Activated T-helper 2 cell treated with anti-CD3 and anti-CD28 coated beads, Interferon-gamma antibody, Interleukin-2, Interleukin-4, amounts not matched to agents 10 μg/mL and 5 μg/mL and 100 μg/mL, durations not matched to agents 14 hours and 24 hours and 36 hours (primary cell): ENCODE data around the gene GANAB. TPM values are rescaled to one million over a fixed set of nuclear protein-coding genes. Genes with fewer than 3 reads are reported as not detected.
"Not testable (repeated sequence)": the region's sequence is repeated elsewhere in the genome, so short reads cannot be mapped to it uniquely, and the experiment has no call there.

Experiments used
- DNase-seq: peaks from one replicate; pipeline ENCODE4 v3.0.0; 2021; ENCODE audit warnings: low spot score
- H3K27ac Mint-ChIP-seq: one replicate; pipeline ENCODE4 v1.8.0; 2021; ENCODE audit warnings: mixed read lengths
- H3K27me3 Mint-ChIP-seq: one replicate; pipeline ENCODE4 v1.8.0; 2021; ENCODE audit warnings: low read depth, mixed read lengths
- H3K36me3 Mint-ChIP-seq: one replicate; pipeline ENCODE4 v1.8.0; 2021; ENCODE audit warnings: low read depth, mixed read lengths
- H3K4me1 Mint-ChIP-seq: one replicate; pipeline ENCODE4 v1.8.0; 2021; ENCODE audit warnings: low read depth, mixed read lengths
- H3K4me3 Mint-ChIP-seq: one replicate; pipeline ENCODE4 v1.8.0; 2021; ENCODE audit warnings: low read depth, mild to moderate bottlenecking, moderate library complexity, mixed read lengths
- H3K9me3 Mint-ChIP-seq: one replicate; pipeline ENCODE4 v1.8.0; 2021; ENCODE audit warnings: mixed read lengths
- intact Hi-C: fragments of 100-400 bp; cut with micrococcal nuclease; formaldehyde crosslinking; loops from one replicate; pipeline ENCODE4 v1.15.1; 2023
- total RNA-seq: library from RNA; stranded (reverse); gene quantifications from 2 replicates; pipeline ENCODE4 v1.2.3, GENCODE V29; 2022

Gene GANAB
- total RNA-seq = 274 and 279 TPM in 2 replicates

DNA sequence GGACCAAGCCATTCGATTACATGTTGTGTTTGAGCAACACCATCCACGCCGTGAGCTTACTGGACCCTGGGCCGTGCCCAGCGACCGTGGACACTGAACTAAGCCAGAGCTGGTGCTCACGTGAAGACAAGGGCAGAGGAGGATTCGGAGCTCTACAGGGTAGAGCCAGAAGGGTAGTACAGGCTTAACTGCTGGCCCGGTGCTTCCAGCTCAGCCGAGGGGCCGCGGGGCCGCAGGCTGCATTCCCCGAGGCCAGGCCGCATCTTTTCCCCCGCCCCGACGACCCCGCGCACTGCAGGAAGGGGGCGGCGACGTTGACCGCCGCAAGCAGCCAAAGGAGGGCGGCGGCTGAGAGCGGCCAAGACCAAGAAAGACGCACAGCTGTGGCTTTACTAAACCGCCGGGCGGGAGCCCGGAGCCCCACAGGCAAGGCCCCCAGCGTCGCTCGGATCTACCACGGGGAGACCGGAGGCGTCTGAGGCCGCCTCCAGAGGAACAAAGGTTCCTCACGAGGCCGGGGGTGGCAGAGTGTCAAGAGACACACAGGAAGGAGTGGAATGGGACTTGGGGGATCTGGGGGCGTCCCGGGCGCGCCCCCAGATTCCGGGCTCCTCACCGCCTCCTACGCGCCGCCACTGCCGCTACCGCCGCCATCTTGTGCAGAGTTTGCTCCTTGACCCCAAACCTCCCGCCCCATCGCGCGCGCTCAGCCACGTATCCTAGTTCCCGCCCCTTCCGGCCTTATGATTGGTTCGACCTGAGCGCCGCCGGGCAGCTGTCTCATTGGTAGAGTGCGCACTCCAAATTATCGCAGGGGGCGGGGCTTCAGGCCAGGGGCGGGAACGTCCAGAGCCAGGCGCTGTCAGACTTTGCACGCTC, at the start of gene GANAB:
Gene GANAB (minus strand): TSS at position 668 of the 879 bp plus-strand sequence. CDS start 14 bp downstream, at position 654.
- peak; percentile 98 for DNase-seq
- peaks cover 43% of the 10 kb centered on the region for H3K36me3 Mint-ChIP-seq
- peaks cover 22% of the 10 kb centered on the region for H3K4me1 Mint-ChIP-seq
- H3K27ac Mint-ChIP-seq = peak within 1 kb of the TSS; percentile 97
- no peaks in the 10 kb centered on the region for H3K27me3 Mint-ChIP-seq
- intact Hi-C loops = loop anchor here (1.0 to 2.0 kb wide), 5 partner anchors 19 to 63 kb away; partner anchors contain the start of genes C11orf98, CSKMT, TUT1 and UQCC3
- H3K4me3 Mint-ChIP-seq = peak within 1 kb of the TSS; percentile 98
- no peaks in the 10 kb centered on the region for H3K9me3 Mint-ChIP-seq

DNA sequence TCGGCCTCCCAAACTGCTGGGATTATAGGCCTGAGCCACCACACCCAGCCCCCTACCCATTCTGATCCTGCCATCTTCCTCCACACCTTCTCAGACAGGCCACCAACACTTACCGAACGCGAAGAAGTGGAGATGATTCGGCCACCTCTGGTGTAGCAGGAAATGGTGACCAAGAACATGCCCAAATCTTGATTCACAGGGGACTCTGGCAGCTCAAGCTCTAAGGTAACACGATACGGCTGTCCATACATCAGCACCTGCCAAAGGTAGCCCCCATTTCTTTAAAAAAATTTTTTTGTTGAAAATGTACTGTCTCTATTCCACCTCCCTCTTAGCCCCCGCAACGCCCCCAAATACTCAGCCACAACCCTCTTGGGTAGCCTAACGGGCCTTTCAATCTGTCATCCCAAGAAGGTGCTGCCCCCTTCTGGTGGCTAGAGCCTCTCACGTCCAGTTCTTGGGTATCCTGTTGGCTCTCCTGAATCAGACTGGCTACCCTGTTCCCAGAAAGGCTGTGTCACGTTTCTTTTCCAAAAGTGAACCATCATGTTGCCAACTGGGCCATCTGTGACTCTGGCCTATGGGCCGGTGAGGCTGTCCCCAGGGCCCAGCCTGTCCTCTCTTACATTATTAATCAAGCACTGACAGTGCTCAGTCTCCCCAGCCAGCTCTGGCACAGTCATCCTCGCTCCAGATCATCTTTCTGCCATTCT, 48.2 kb upstream of the GANAB start:
- peaks cover 8% of the 10 kb centered on the region for H3K4me1 Mint-ChIP-seq
- no peaks in the 10 kb centered on the region for H3K27me3 Mint-ChIP-seq
- H3K27ac Mint-ChIP-seq = peak overlapping the region; percentile 60
- intact Hi-C loops = loop anchor here (1.0 to 10.0 kb wide), 3 partner anchors 103 to 300 kb away; partner anchors contain the start of gene TUT1
- H3K36me3 Mint-ChIP-seq = peaks cover 26% of the 10 kb centered on the region
- H3K4me3 Mint-ChIP-seq = no peak overlapping the region
- H3K9me3 Mint-ChIP-seq = no peaks in the 10 kb centered on the region
- DNase-seq = peak; percentile 64

DNA sequence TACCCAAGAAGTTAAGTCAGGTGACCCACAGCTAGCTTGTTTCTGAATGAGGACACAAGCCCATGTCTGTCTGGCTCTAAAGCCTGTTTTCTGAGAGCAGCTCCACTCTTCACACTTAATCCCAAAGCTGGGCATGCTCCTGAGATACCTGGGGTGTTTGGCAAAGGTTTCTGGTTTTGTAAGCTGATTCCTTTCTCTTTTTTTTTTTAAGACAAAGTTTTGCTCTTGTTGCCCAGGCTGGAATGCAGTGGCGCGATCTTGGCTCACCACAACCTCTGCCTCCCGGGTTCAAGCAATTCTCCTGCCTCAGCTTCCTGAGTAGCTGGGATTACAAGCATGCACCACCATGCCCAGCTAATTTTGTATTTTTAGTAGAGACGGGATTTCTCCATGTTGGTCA, 47.2 kb upstream of the GANAB start:
- not testable (repeated sequence) for H3K27ac Mint-ChIP-seq, DNase-seq, H3K9me3 Mint-ChIP-seq, H3K4me1 Mint-ChIP-seq, H3K27me3 Mint-ChIP-seq, H3K4me3 Mint-ChIP-seq
- H3K36me3 Mint-ChIP-seq = peaks cover 26% of the 10 kb centered on the region
- intact Hi-C loops = loop anchor here (1.0 to 10.0 kb wide), 3 partner anchors 102 to 299 kb away; partner anchors contain the start of gene TUT1

DNA sequence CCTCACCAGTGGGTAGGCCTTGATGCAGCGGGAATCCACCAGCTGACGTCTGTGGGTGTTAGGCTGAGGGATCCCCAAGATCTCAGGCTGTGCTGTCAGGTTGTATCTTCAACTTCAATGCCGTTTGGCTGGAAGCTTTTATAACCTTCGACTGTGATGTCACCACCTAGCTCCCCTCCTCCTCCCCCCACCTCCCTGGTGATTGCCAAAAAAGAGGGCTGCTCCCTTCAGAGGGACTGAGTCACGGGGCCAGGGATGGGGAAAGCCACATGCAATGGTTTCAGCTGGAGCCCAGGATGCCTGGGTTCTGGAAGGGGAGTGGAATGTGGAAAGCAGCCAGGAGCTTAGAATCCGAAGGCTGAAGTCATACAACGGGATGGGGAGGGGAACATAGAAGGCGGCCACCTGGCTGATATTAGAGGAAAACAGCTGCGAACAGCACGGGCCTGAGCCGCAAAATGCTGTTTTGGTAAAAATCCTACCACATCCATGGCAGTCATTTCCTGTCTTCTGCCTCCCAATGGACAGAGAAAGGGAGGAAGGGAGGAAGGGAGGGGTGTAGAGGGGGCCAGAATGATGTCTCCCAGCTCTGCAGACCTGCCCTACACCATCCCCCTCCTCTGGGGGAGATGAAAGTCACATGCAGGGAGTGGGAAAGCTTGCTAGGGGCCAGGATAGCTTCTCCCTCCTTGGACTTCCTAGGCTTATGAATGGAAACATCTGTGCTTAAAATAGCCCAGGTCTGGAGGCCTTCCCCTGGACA, 43.2 kb upstream of the GANAB start, which contains the start of gene LRRN4CL:
Gene LRRN4CL (minus strand): TSS at position 110 of the 763 bp plus-strand sequence. CDS start 1,022 bp downstream, outside the sequence.
- Mint-ChIP-seq H3K27me3 (peaks cover 6% of the 10 kb centered on the region), H3K4me1 (peaks cover 3% of the 10 kb centered on the region), H3K27ac (no peak within 1 kb of the TSS), H3K9me3 (no peaks in the 10 kb centered on the region), H3K4me3 (no peak within 1 kb of the TSS), H3K36me3 (peaks cover 23% of the 10 kb centered on the region)
- intact Hi-C loops = loop anchor here (10.0 kb wide), 2 partner anchors 265 to 295 kb away; no protein-coding TSS in a partner anchor
- no peak for DNase-seq

DNA sequence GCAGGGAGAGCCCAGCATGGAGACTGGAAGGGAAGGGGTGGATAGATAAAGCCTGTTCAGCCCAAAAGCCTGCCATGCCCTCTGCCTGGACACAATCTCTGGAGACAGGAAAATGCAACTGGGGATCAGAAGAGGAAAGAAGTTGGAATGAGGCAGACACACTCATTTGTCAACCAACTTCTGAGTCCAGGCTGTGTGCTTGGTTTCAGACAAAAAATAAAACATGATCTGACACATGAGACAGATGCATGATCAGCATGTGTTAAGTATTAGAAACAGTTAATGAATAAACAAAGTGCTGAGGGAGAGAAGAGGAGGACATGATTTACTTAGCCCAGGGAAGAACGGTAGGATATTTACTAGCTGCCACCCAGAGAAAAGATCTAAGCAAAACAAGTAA, 42.1 kb upstream of the GANAB start:
- H3K4me3 Mint-ChIP-seq = no peak overlapping the region
- peaks cover 19% of the 10 kb centered on the region for H3K36me3 Mint-ChIP-seq
- peaks cover 6% of the 10 kb centered on the region for H3K27me3 Mint-ChIP-seq
- intact Hi-C loops = no loop called here
- H3K4me1 Mint-ChIP-seq = no peaks in the 10 kb centered on the region
- no peak for DNase-seq
- H3K27ac Mint-ChIP-seq = no peak overlapping the region
- H3K9me3 Mint-ChIP-seq = no peaks in the 10 kb centered on the region

DNA sequence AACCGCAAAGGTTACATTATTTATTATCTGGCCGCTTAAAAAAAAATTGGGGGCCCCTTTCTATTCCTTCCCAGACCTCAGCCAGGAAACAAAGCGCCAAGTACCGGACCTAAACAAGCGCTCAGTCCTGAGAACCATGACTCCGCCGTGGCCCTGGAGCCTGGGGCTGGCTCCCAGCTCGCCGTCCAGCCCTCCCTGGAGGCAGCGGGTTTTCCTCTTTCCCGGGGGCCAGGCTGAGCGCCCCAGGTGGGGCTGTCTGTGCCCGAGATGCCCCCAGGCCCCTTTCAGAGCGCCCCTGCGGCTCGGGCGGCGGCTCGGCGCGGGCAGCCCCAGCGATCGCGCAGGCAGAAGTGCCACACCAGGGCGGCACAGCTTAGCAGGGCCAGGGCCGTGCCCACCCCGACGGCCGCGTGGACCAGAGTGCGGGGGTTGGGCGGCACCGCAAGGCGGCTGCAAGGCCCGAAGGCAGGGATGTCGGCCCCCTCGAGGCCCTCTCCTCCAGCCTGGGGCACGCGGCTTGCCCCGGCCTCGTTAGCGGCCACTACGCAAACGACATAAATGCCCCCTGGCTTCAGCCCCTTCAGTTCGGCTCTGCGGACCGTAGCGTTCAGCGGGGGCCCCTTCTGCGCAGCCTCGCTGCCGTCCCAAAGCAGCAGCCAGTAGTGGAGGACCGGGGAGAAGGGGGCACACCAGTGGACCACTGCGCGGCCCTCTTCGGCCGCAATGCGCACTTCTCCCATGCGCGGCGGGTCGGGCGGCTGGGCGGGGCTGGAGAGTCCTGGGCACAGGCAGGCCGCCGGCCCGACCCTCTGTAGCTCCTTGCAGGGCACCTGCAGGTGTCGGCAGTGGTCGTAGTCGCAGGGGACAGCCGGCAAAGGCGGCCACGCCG, 41.3 kb upstream of the GANAB start:
- no peak overlapping the region for H3K4me3 Mint-ChIP-seq
- H3K27ac Mint-ChIP-seq = no peak overlapping the region
- peaks cover 6% of the 10 kb centered on the region for H3K27me3 Mint-ChIP-seq
- DNase-seq = no peak
- intact Hi-C loops = no loop called here
- H3K36me3 Mint-ChIP-seq = peaks cover 16% of the 10 kb centered on the region
- H3K4me1 Mint-ChIP-seq = no peaks in the 10 kb centered on the region
- H3K9me3 Mint-ChIP-seq = no peaks in the 10 kb centered on the region

DNA sequence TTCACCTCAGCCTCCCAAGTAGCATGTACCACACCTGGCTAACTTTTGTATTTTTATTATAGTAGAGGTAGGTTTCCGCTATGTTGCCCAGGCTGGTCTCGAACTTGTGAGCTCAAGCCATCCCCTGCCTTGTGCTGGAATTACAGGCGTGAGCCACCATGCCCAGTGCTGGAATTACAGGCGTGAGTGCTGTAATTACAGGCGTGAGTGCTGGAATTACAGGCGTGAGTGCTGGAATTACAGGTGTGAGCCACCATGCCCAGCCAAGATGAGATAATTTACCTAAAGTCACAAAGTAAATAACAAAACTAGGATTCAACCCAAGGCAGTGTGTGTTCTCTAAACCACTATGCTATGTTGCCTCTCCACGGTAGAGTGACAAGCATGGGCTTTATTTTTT, 36.1 kb upstream of the GANAB start:
- intact Hi-C loops = no loop called here
- H3K4me3 Mint-ChIP-seq = no peak overlapping the region
- H3K9me3 Mint-ChIP-seq = no peaks in the 10 kb centered on the region
- H3K27ac Mint-ChIP-seq = no peak overlapping the region
- H3K27me3 Mint-ChIP-seq = no peaks in the 10 kb centered on the region
- no peak for DNase-seq
- H3K36me3 Mint-ChIP-seq = peaks cover 9% of the 10 kb centered on the region
- peaks cover 15% of the 10 kb centered on the region for H3K4me1 Mint-ChIP-seq

DNA sequence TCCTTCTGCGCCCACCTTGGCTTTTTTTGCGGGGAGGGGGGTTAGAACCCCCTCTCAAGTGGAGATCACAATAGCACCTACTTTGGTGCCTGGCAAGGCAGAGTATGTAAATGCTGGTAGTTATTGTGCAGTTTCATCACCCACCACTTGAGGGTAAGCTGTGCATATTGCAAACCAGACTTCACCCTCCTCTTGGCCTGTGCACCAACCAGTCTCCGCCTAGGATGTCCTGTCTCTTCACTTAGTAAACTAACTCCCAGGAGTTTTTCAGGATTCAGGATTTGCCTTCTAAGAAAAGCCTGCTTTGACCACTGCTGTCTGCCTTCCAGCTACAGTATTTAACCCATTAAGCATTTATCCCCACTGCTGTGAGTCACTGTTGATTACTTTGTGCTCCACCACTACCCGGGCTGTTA, 34.4 kb upstream of the GANAB start:
- Mint-ChIP-seq H3K9me3 (no peaks in the 10 kb centered on the region), H3K27ac (peak overlapping the region; percentile 42), H3K27me3 (no peaks in the 10 kb centered on the region), H3K36me3 (peaks cover 24% of the 10 kb centered on the region), H3K4me1 (peaks cover 21% of the 10 kb centered on the region), H3K4me3 (peak overlapping the region; percentile 66)
- intact Hi-C loops = no loop called here
- peak; percentile 21 for DNase-seq

DNA sequence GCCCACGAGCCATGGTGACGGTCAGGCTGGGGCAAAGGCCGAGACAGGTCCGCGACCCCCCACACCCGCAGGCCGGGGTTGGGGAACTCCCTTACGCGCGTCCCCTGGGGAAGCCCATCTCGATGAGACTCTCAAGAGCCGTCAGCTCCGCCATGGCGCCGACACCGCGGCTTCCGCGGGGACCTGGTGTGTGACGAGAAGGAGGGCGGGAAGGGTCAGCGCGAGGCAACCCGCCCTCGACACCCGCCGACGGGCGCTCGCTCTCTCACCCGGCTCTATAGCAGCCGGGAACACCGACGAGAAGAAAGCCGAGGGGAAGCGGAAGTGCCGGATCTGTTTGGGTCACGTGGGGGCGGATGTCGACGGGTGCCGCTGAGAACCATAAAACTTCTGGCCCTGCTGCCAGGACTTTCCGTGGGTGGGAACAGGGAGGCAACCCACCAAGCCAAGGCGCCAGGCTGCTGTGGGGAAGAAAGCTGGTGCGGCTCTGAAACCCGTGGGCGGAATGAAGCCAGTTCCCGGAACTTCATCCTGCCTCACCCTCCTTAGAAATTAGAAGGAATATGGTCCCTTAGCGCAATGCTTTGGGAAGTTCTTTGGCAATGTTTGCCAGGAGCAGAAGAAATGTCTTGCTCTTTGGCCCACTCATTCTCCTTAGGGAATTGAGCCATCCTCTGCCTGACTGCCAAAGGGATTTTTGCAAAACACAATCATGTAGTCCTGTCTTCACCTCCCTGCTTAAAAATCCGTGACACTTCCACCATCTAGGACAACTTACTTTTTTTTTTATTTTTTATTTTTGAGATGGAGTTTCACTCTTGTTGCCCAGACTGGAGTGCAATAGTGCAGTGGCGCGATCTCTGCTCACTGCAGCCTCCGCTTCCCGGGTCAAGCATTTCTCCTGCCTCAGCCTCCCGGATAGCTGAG, 32.6 kb upstream of the GANAB start, which contains the start of gene UBXN1:
Gene UBXN1 (minus strand): TSS at position 304 of the 927 bp plus-strand sequence. CDS start 150 bp downstream, at position 154.
- intact Hi-C loops = no loop called here
- peak within 1 kb of the TSS; percentile 87 for H3K4me3 Mint-ChIP-seq
- H3K27ac Mint-ChIP-seq = peak within 1 kb of the TSS; percentile 86
- H3K4me1 Mint-ChIP-seq = peaks cover 25% of the 10 kb centered on the region
- H3K27me3 Mint-ChIP-seq = no peaks in the 10 kb centered on the region
- H3K36me3 Mint-ChIP-seq = peaks cover 34% of the 10 kb centered on the region
- peak; percentile 80 for DNase-seq
- H3K9me3 Mint-ChIP-seq = no peaks in the 10 kb centered on the region

DNA sequence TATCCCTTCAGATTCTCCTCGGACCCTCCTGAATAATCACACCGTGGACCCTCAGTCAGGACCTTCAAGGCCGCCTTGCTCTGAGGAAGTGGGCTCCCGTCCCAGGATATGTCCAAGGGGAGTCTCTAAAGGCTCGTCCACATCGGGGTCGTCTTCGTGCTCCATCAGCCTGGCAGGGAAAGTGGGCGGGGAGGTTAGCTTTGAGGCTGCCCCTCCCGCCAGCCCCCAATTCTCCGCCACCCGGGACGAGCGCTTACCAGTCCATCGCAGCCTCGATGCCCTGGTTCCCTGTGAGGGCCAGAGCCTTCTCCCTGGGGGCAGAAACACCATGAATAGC, 32.0 kb upstream of the GANAB start:
- Mint-ChIP-seq H3K36me3 (peaks cover 39% of the 10 kb centered on the region), H3K27me3 (no peaks in the 10 kb centered on the region), H3K9me3 (no peaks in the 10 kb centered on the region), H3K4me1 (peaks cover 25% of the 10 kb centered on the region), H3K4me3 (peak overlapping the region; percentile 87), H3K27ac (peak overlapping the region; percentile 86)
- no peak for DNase-seq
- intact Hi-C loops = no loop called here

DNA sequence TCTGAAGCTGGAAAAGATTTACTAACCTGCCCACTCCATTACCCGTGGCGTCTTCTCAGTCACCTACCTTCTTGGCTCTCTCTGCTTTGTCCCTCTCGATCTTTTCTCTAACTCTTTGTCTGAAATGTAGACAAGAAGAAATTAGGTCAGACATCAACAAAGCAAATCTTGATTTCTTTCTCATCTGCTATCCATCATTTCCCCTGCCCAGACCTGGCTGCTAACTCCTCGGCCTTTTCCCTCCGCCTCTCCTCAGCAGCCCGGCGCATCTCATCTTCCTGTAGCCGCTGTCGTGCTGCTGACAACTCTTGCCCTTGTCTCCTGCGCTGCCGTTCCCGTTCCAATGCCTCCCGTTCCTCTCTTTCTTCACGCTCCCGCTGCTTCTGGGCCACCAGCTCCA, 31.3 kb upstream of the GANAB start:
- DNase-seq = no peak
- H3K4me1 Mint-ChIP-seq = peaks cover 28% of the 10 kb centered on the region
- H3K4me3 Mint-ChIP-seq = peak overlapping the region; percentile 87
- H3K27me3 Mint-ChIP-seq = no peaks in the 10 kb centered on the region
- H3K9me3 Mint-ChIP-seq = no peaks in the 10 kb centered on the region
- peaks cover 46% of the 10 kb centered on the region for H3K36me3 Mint-ChIP-seq
- H3K27ac Mint-ChIP-seq = peak overlapping the region; percentile 86
- intact Hi-C loops = no loop called here
